BLaER1 treated with 17β-estradiol and CSF1 and Interleukin-3, amounts not matched to agents 10 nM and 100 nM (cell line): Measurements from ENCODE around the gene ALAS1.

Experiments
- H3K27ac ChIP-seq, 11 experiments: shearing (Covaris generic); formaldehyde crosslinking; 2 replicates each; pipeline ENCODE4 v1.8.1; 2022
- H3K27me3 ChIP-seq, 11 experiments: shearing (Covaris generic); formaldehyde crosslinking; 2 replicates each; pipeline ENCODE4 v1.8.1; 2022
- H3K36me3 ChIP-seq, 11 experiments: shearing (Covaris generic); formaldehyde crosslinking; 2 replicates each; pipeline ENCODE4 v1.8.1; 2022
- H3K4me1 ChIP-seq, 10 experiments: shearing (Covaris generic); formaldehyde crosslinking; 2 replicates each; pipeline ENCODE4 v1.8.1; 2022
- H3K4me2 ChIP-seq, 11 experiments: shearing (Covaris generic); formaldehyde crosslinking; 2 replicates each; pipeline ENCODE4 v1.8.1; 2022
- H3K4me3 ChIP-seq, 10 experiments: shearing (Covaris generic); formaldehyde crosslinking; 2 replicates each; pipeline ENCODE4 v1.8.1; 2022
- H3K9ac ChIP-seq, 11 experiments: shearing (Covaris generic); formaldehyde crosslinking; 2 replicates each; pipeline ENCODE4 v1.8.1; 2022
- H3K9me3 ChIP-seq, 11 experiments: shearing (Covaris generic); formaldehyde crosslinking; replicated peaks in 1 of 11; 2 replicates each; pipeline ENCODE4 v1.8.1; 2022
- H4K20me1 ChIP-seq, 11 experiments: shearing (Covaris generic); formaldehyde crosslinking; 2 replicates each; pipeline ENCODE4 v1.8.1; 2022
- Cebpa-rat ChIP-seq, 11 experiments: shearing (Covaris generic); IDR thresholded peaks; 2 replicates each; pipeline ENCODE4 v1.8.1; 2022

ALAS1 gene

GRCh38 chr3:52218454-52218853 lies 20.5 kb downstream of the ALAS1 start:
- Histone ChIP-seq H3K27me3 (no peaks in the 10 kb centered on the region), H3K4me3 (no peak overlapping the region), H3K4me2 (peak overlapping the region; percentile 71 to 92 (median 77)), H3K9me3 (no peaks in the 10 kb centered on the region), H3K27ac (peak overlapping the region in 4 of 11 experiments; percentile 1 to 60 (median 46); a peak in 7 of 22 replicates), H4K20me1 (peaks cover 0 to 61% (median 0%) of the 10 kb centered on the region in 11 experiments; a peak in 9 of 22 replicates), H3K9ac (peak overlapping the region in 4 of 11 experiments; percentile 12 to 44 (median 20); a peak in 4 of 22 replicates), H3K4me1 (peaks cover 49 to 87% (median 74%) of the 10 kb centered on the region in 10 experiments), H3K36me3 (peaks cover 27 to 53% (median 30%) of the 10 kb centered on the region in 11 experiments)
- no peak for TF ChIP-seq Cebpa-rat (IDR thresholded peaks at IDR 0.05)

- Histone ChIP-seq H3K9ac (peak overlapping the region in 6 of 11 experiments; percentile 17 to 42 (median 28); a peak in 6 of 22 replicates), H3K27ac (peak overlapping the region in 8 of 11 experiments; percentile 8 to 60 (median 30); a peak in 12 of 22 replicates), H3K36me3 (peaks cover 20 to 47% (median 23%) of the 10 kb centered on the region in 11 experiments), H4K20me1 (peaks cover 0 to 55% (median 0%) of the 10 kb centered on the region in 11 experiments; a peak in 8 of 22 replicates), H3K27me3 (no peaks in the 10 kb centered on the region), H3K4me1 (peaks cover 56 to 93% (median 81%) of the 10 kb centered on the region in 10 experiments), H3K4me3 (no peak overlapping the region), H3K4me2 (peak overlapping the region; percentile 71 to 92 (median 77)), H3K9me3 (no peaks in the 10 kb centered on the region)
- TF ChIP-seq Cebpa-rat (IDR thresholded peaks at IDR 0.05), result no peak
These were observed 21.1 kb downstream of the ALAS1 start for GRCh38 chr3:52218937-52219650.

DNA sequence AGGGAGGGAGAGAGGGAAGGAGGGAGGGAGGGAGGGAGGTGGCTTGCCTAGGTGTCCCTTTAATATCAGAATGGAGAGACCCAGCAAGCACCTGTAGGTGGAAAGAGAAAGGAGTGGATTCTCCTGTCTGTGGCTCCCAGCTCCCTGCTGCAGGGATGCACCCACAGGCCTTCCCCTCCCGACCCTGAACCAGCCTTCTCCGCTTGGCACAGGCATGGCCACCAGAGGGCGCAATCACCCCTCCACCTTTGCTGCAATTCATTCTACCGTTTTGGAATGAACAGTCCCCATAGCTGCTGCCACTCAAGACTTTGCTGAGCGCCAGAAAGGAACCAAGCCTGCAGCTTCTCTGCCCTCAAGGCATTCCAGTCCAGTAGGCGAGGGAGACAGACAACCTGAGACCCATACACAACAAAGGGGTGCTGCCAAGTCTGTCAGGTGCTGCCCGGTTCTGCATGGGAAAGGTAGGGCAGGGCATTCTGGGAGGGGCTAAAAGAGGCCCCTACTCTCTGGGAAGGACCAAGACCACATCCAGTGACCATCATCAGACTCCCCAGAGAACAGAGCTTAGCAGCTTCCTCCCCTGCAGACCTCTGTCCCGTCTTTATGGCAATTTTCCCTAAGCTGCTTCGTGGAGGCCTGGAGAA lies 22.5 kb downstream of the ALAS1 start:
- H3K36me3 ChIP-seq, result peaks cover 6 to 33% (median 9%) of the 10 kb centered on the region in 11 experiments
- H4K20me1 ChIP-seq, result peaks cover 0 to 41% (median 0%) of the 10 kb centered on the region in 11 experiments; a peak in 8 of 22 replicates
- H3K4me1 ChIP-seq, result peaks cover 69 to 98% (median 95%) of the 10 kb centered on the region in 10 experiments
- no peaks in the 10 kb centered on the region for H3K27me3 ChIP-seq
- no peak for TF ChIP-seq Cebpa-rat (IDR thresholded peaks at IDR 0.05)
- H3K4me3 ChIP-seq, result no peak overlapping the region
- peak overlapping the region in 4 of 11 experiments; percentile 25 to 93 (median 50); a peak in 7 of 22 replicates for H3K27ac ChIP-seq
- H3K9ac ChIP-seq, result peak overlapping the region in 6 of 11 experiments; percentile 9 to 81 (median 36); a peak in 8 of 22 replicates
- no peaks in the 10 kb centered on the region for H3K9me3 ChIP-seq
- peak overlapping the region; percentile 21 to 100 (median 94); a peak in 20 of 22 replicates for H3K4me2 ChIP-seq

- Histone ChIP-seq H3K9me3 (no peaks in the 10 kb centered on the region), H3K4me3 (no peak overlapping the region), H3K9ac (peak overlapping the region in 6 of 11 experiments; percentile 16 to 81 (median 38); a peak in 8 of 22 replicates), H3K4me2 (peak overlapping the region in 9 of 11 experiments; percentile 70 to 100 (median 96); a peak in 17 of 22 replicates), H4K20me1 (peaks cover 0 to 41% (median 0%) of the 10 kb centered on the region in 11 experiments; a peak in 11 of 22 replicates), H3K27me3 (no peaks in the 10 kb centered on the region), H3K4me1 (peaks cover 69 to 98% (median 97%) of the 10 kb centered on the region in 10 experiments), H3K27ac (peak overlapping the region in 4 of 11 experiments; percentile 19 to 93 (median 34); a peak in 7 of 22 replicates), H3K36me3 (peaks cover 0 to 26% (median 3%) of the 10 kb centered on the region in 11 experiments; a peak in 12 of 22 replicates)
- TF ChIP-seq Cebpa-rat (IDR thresholded peaks at IDR 0.05), result no peak
These were observed 23.2 kb downstream of the ALAS1 start for GRCh38 chr3:52221141-52221562.

- Histone ChIP-seq H3K9ac (peak overlapping the region in 5 of 11 experiments; percentile 4 to 81 (median 28); a peak in 4 of 22 replicates), H3K4me3 (no peak overlapping the region), H3K9me3 (no peaks in the 10 kb centered on the region), H3K4me1 (peaks cover 69 to 98% (median 97%) of the 10 kb centered on the region in 10 experiments), H4K20me1 (peaks cover 0 to 41% (median under 1%) of the 10 kb centered on the region in 11 experiments; a peak in 11 of 22 replicates), H3K36me3 (peaks cover 0 to 25% (median 0%) of the 10 kb centered on the region in 11 experiments; a peak in 6 of 22 replicates), H3K27me3 (no peaks in the 10 kb centered on the region), H3K27ac (peak overlapping the region in 4 of 11 experiments; percentile 25 to 97 (median 94); a peak in 8 of 22 replicates), H3K4me2 (peak overlapping the region in 10 of 11 experiments; percentile 23 to 100 (median 97); a peak in 19 of 22 replicates)
- TF ChIP-seq Cebpa-rat (IDR thresholded peaks at IDR 0.05), result no peak
These were observed 23.8 kb downstream of the ALAS1 start for GRCh38 chr3:52221563-52222318.

DNA sequence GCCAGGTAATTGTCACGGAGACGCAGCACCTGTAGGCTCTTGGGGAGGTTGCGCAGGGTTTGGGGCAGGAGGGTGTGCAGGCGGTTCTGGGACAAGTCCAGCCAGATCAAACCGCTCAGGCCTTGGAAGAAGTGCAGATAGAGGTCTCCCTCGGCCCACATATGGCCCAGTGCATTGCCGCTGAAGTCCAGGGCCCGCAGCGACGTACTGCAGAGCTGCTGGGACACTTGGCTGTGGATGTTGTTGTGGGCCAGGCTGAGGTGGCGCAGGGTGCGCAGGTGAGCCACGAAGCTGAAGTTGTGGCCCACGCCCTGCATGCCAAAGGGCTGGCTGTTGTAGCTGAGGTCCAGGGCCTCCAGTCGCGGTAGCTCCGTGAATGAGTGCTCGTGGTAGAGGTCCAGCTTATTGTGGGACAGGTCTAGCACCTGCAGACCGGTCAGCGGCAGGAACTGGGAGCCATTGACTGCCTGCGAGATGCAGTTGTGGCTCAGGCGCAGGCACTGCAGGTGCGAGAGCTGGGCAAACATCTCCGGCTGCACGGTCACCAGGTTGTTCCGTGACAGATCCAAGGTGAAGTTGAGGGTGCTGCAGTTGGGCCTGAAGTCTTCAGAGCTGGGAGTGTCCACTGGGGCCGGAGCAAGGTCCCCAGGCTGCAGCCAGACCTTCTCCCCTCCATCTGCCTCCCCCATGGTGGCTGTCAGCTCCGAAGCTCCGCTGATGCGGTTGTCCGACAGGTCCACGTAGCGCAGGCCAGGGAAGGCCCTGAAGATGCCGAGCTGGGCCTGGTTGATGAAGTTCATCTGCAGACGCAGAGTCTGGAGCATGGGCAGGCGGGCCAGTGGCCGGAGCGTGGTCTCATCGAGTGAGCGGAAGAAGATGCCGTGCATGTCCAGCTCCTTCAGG lies 24.6 kb downstream of the ALAS1 start:
- Histone ChIP-seq H3K9me3 (no peaks in the 10 kb centered on the region), H3K36me3 (peaks cover 0 to 30% (median 8%) of the 10 kb centered on the region in 11 experiments; a peak in 13 of 22 replicates), H3K4me2 (peak overlapping the region in 10 of 11 experiments; percentile 23 to 100 (median 97); a peak in 19 of 22 replicates), H3K27ac (peak overlapping the region in 4 of 11 experiments; percentile 93 to 97 (median 95); a peak in 7 of 22 replicates), H3K9ac (peak overlapping the region in 3 of 11 experiments; percentile 4 to 84 (median 81); a peak in 2 of 22 replicates), H3K4me1 (peaks cover 69 to 98% (median 97%) of the 10 kb centered on the region in 10 experiments), H3K4me3 (no peak overlapping the region), H4K20me1 (peaks cover 0 to 43% (median 7%) of the 10 kb centered on the region in 11 experiments; a peak in 12 of 22 replicates), H3K27me3 (no peaks in the 10 kb centered on the region)
- no peak for TF ChIP-seq Cebpa-rat (IDR thresholded peaks at IDR 0.05)
